ENCODE results near the gene FMNL3.
A peak's percentile ranks its signal among the peaks of the same experiment; 100 is the strongest.

The FMNL3 gene

GRCh38 chr12:49673446-49674317, 33.5 kb downstream of the FMNL3 start:
- DNase-seq = peak; percentile 39

GRCh38 chr12:49672301-49673217, 34.6 kb downstream of the FMNL3 start:
- DNase-seq = no peak

GRCh38 chr12:49671031-49671765, 36.0 kb downstream of the FMNL3 start:
- peak; percentile 74 for DNase-seq

- no peak for DNase-seq
Measured at GRCh38 chr12:49669796-49670195, 37.4 kb downstream of the FMNL3 start.

GRCh38 chr12:49667325-49668090, 39.7 kb downstream of the FMNL3 start:
- DNase-seq = peak; percentile 51

GRCh38 chr12:49666176-49666575, 41.0 kb downstream of the FMNL3 start:
- no peak for DNase-seq

- no peak for DNase-seq
Measured at GRCh38 chr12:49665384-49665783, 41.8 kb downstream of the FMNL3 start.

GRCh38 chr12:49664591-49665239, 42.5 kb downstream of the FMNL3 start:
- DNase-seq = no peak

- DNase-seq = no peak
Measured at GRCh38 chr12:49664167-49664566, 43.0 kb downstream of the FMNL3 start.

GRCh38 chr12:49662998-49663843, 44.0 kb downstream of the FMNL3 start:
- DNase-seq = peak; percentile 92

GRCh38 chr12:49661746-49662145, 45.5 kb downstream of the FMNL3 start:
- no peak for DNase-seq

- DNase-seq = peak; percentile 68
Measured at GRCh38 chr12:49661191-49661590, 46.0 kb downstream of the FMNL3 start.

GRCh38 chr12:49659753-49660152, 47.5 kb downstream of the FMNL3 start:
- no peak for DNase-seq

- DNase-seq = no peak
Measured at GRCh38 chr12:49658276-49658675, 48.9 kb downstream of the FMNL3 start.

- DNase-seq = no peak
Measured at GRCh38 chr12:49655595-49656236, 51.5 kb downstream of the FMNL3 start.

GRCh38 chr12:49654715-49655114, 52.5 kb downstream of the FMNL3 start:
- no peak for DNase-seq

GRCh38 chr12:49652921-49653520, 54.2 kb downstream of the FMNL3 start:
- DNase-seq = no peak

- no peak for DNase-seq
Measured at GRCh38 chr12:49651855-49652254, 55.4 kb downstream of the FMNL3 start.

- no peak for DNase-seq
Measured at GRCh38 chr12:49649892-49650291, 57.3 kb downstream of the FMNL3 start.

- no peak for DNase-seq
Measured at GRCh38 chr12:49649445-49649844, 57.8 kb downstream of the FMNL3 start.

Data from activated CD4-positive, alpha-beta T cell treated with anti-CD3 and anti-CD28 coated beads, Interleukin-10, Interleukin-2, amounts not matched to agents 100 ng/mL and 50 ng/mL, durations not matched to agents 16 hours and 8 hours (primary cell).